Measurements from ENCODE around the gene WWOX.

Gene WWOX

DNA sequence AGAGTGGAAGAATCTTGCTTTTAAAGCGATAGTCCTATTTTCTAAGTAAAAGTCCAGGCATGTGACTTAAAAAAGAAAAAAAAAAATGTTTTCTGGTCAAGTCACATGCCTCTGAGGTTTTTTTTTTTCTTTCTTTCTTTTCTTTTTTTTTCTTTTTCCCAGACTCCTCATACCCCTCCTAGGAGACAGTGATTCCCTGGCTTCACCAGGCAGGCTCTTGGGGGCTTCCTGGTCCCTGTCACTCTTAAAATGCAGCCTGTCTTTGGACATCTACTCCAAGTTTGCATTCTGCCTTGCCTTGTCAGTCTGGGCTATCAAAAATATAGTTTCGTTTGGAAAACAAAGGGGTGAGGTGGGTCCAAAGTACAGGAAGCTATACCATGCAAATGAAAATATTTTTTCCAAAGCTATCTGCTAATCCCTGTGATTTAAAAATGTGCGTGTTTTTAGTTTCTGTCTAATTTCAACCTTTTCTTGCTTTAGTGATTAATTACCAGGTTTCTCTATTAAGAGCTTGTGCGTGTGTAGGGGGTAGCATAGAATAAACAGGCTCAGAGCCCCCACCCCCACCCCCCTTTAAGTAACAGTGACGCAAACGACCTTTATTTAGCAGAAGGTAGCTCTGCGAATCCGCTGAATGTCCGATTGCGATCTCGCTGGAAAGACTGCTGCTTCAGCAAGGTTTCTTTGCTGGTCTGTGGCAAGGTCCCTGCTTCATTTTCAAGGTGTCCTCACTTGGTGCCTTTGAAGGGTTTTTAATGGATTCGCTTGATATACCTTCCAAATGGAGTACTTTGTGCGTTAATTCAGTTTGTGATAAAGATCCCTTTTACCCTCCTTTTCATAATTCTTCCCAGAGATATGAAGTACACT lies 510.2 kb downstream of the WWOX start:
- DNase-seq (ENCODE audit: low spot score): no peak

DNA sequence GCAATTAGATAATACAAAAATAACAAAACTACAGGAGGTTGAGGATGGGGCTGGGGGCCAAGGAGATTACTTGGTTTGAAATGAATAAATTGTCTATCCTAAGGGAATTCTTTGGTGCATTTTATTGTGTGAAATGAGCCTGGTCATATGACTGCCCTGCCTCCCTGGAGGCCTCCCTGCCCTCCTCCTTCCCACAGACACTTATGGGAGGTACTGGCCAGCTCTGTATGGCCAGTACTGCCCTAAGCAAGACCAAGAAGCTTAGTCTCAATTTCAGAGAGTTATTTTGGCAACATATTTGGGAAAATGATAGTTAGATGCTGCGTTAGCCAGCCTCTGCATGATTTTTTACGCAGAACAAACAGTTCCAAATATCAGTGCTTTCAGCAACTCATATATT lies 511.9 kb downstream of the WWOX start:
- DNase-seq (ENCODE audit: low spot score): no peak

GRCh38 chr16:78619811-78620210 lies 520.4 kb downstream of the WWOX start:
- peak; percentile 14 for DNase-seq (ENCODE audit: low spot score)

GRCh38 chr16:78620291-78620690 lies 520.8 kb downstream of the WWOX start:
- DNase-seq (ENCODE audit: low spot score): peak; percentile 37

GRCh38 chr16:78623796-78624195 lies 524.3 kb downstream of the WWOX start:
- DNase-seq (ENCODE audit: low spot score): no peak

GRCh38 chr16:78624366-78624765 lies 524.9 kb downstream of the WWOX start:
- DNase-seq (ENCODE audit: low spot score): no peak

- DNase-seq (ENCODE audit: low spot score): no peak
Observed at GRCh38 chr16:78628461-78629045, 529.1 kb downstream of the WWOX start.

GRCh38 chr16:78629173-78629572 lies 529.7 kb downstream of the WWOX start:
- no peak for DNase-seq (ENCODE audit: low spot score)

GRCh38 chr16:78630102-78630501 lies 530.6 kb downstream of the WWOX start:
- DNase-seq (ENCODE audit: low spot score): no peak

- DNase-seq (ENCODE audit: low spot score): no peak
Observed at GRCh38 chr16:78633551-78633950, 534.1 kb downstream of the WWOX start.

GRCh38 chr16:78635807-78636206 lies 536.4 kb downstream of the WWOX start:
- DNase-seq (ENCODE audit: low spot score): no peak

DNA sequence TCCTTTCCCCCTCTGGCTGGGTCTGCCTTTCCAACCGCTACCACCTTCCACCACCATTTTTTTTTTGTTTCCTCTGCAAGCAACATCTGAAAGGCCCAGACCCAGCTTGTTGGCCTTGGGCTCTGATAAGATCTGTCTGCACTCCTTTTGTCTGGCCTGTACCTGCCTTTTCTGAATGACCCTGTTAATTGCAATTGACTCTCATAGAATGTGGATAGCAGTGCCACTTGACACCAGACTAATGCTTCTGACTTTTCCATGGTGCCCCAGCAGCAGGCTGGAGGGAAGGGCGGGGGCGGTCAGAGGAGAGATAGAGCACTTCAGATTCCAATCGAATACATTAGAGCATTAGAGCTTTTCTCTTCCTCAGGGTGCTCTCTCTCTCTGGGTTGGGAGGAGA lies 538.9 kb downstream of the WWOX start:
- no peak for DNase-seq (ENCODE audit: low spot score)

- no peak for DNase-seq (ENCODE audit: low spot score)
Observed at GRCh38 chr16:78639775-78640174, 540.3 kb downstream of the WWOX start.

- no peak for DNase-seq (ENCODE audit: low spot score)
Observed at GRCh38 chr16:78640886-78641285, 541.4 kb downstream of the WWOX start.

DNA sequence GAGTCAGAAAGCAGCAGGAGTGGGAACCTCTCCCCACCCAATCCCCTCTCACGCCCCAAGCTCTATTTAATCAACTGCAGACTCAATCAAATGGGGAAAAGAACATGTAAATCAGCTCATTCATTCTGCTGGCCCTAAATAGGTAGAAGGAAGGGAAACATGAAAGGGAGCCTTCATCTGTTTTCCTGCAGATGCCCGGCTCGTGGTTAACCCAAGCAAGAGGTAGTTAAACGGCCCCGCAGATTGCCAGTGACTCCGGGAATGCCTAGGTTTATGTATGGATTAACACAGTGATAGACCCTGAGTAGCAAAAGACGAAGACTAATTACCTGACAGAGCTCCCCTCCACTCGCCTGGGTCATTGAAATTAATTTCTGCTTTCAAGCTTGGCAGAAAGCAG lies 542.0 kb downstream of the WWOX start:
- DNase-seq (ENCODE audit: low spot score): no peak

GRCh38 chr16:78642621-78643285 lies 543.3 kb downstream of the WWOX start:
- DNase-seq (ENCODE audit: low spot score): no peak

- DNase-seq (ENCODE audit: low spot score): no peak
Observed at GRCh38 chr16:78645657-78646056, 546.2 kb downstream of the WWOX start.

- no peak for DNase-seq (ENCODE audit: low spot score)
Observed at GRCh38 chr16:78647019-78647418, 547.6 kb downstream of the WWOX start.

- no peak for DNase-seq (ENCODE audit: low spot score)
Observed at GRCh38 chr16:78647491-78647890, 548.0 kb downstream of the WWOX start.

DNA sequence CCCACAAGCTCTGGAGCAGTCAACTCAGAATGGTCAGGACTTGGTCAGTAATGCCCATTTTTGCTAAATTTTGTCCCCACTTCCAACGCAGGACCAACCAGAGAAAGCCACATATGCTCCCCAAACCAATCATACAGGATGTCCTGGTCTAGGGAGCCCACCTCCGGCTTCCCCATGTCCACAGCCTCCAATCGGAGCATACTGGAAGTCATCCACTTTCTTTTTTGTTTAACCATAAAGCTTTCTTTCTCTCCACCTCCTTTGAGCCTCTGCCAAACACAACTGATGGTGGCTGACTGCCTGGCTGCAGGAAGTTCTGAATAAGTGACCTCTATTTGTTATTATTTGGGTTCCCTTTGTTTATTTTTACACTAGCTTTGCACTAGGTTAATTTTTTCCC lies 549.1 kb downstream of the WWOX start:
- DNase-seq (ENCODE audit: low spot score): no peak

- DNase-seq (ENCODE audit: low spot score): no peak
Observed at GRCh38 chr16:78650339-78651074, 551.1 kb downstream of the WWOX start.

DNA sequence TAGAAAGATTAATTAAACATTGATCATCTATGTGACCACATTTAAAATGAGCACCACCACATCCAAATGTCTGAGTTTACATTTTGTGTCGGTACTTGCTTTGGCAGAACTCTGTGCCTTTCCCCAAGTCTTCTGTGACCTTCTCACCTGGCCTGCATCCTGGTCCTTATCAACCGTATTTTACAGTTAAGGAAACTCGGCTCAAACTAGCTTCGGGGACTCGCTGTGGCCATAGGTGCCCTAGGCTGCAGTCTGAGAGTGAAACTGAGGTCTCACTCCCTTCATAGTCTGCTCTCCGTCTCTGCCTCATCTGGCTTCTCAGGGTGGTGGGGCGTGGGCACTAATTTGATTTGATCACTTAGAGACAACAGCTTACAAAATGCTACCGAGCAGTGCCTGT lies 555.5 kb downstream of the WWOX start:
- no peak for DNase-seq (ENCODE audit: low spot score)

Measured in hematopoietic multipotent progenitor cell treated with erythropoietin and hydrocortisone succinate and interleukin-3 and kit ligand, for 15 days (in vitro differentiated cells).